Neural progenitor cell (in vitro differentiated cells): Measurements from ENCODE around the gene CNRIP1.

ENCODE experiments used
- CTCF ChIP-seq: fragments of 200-600 bp; sonication (generic); IDR thresholded peaks from 2 replicates; pipeline ENCODE4 v1.5.1; 2017; ENCODE audit warnings: antibody characterized with exemption, mild to moderate bottlenecking
- EZH2 ChIP-seq: fragments of 200-600 bp; sonication (generic); IDR thresholded peaks from 2 replicates; pipeline ENCODE4 v1.6.1; 2017; ENCODE audit warnings: antibody characterized with exemption, mild to moderate bottlenecking, moderate library complexity
- EZH2phosphoT487 ChIP-seq: fragments of 200-600 bp; sonication (generic); IDR thresholded peaks from 2 replicates; pipeline ENCODE4 v1.6.1; 2017; ENCODE audit warnings: antibody characterized with exemption

- peak; percentile 17 for TF ChIP-seq CTCF
- TF ChIP-seq EZH2: no peak
- no peak for TF ChIP-seq EZH2phosphoT487
Measured at GRCh38 chr2:68294187-68294586, 25.6 kb downstream of the CNRIP1 start.
